ENCODE measurements around the gene WFS1.
A peak's percentile ranks its signal among the peaks of the same experiment; 100 is the strongest.

The WFS1 gene

GRCh38 chr4:6262176-6262575, 7.5 kb upstream of the WFS1 start:
- no peak for DNase-seq (ENCODE audit: low read depth)

GRCh38 chr4:6262847-6263487, 6.7 kb upstream of the WFS1 start:
- DNase-seq (ENCODE audit: low read depth): no peak

- no peak for DNase-seq (ENCODE audit: low read depth)
Observed at GRCh38 chr4:6263526-6264224, 6.0 kb upstream of the WFS1 start.

- DNase-seq (ENCODE audit: low read depth): no peak
Observed at GRCh38 chr4:6264225-6264540, 5.5 kb upstream of the WFS1 start.

GRCh38 chr4:6265546-6265945, 4.1 kb upstream of the WFS1 start:
- DNase-seq (ENCODE audit: low read depth): no peak

- no peak for DNase-seq (ENCODE audit: low read depth)
Observed at GRCh38 chr4:6267573-6267972, 2.1 kb upstream of the WFS1 start.

GRCh38 chr4:6268650-6269615, 717 bp upstream of the WFS1 start:
- DNase-seq (ENCODE audit: low read depth): no peak

GRCh38 chr4:6270636-6271121, 1.0 kb downstream of the WFS1 start:
- DNase-seq (ENCODE audit: low read depth): no peak

- no peak for DNase-seq (ENCODE audit: low read depth)
Observed at GRCh38 chr4:6271206-6271605, 1.6 kb downstream of the WFS1 start.

- no peak for DNase-seq (ENCODE audit: low read depth)
Observed at GRCh38 chr4:6271701-6272465, 2.2 kb downstream of the WFS1 start.

- DNase-seq (ENCODE audit: low read depth): peak; percentile 36
Observed at GRCh38 chr4:6272863-6273660, 3.4 kb downstream of the WFS1 start.

GRCh38 chr4:6273661-6273990, 4.0 kb downstream of the WFS1 start:
- DNase-seq (ENCODE audit: low read depth): no peak

- no peak for DNase-seq (ENCODE audit: low read depth)
Observed at GRCh38 chr4:6275351-6275750, 5.7 kb downstream of the WFS1 start.

GRCh38 chr4:6275898-6276806, 6.5 kb downstream of the WFS1 start:
- no peak for DNase-seq (ENCODE audit: low read depth)

GRCh38 chr4:6277139-6277802, 7.6 kb downstream of the WFS1 start:
- no peak for DNase-seq (ENCODE audit: low read depth)

GRCh38 chr4:6277935-6278800, 8.5 kb downstream of the WFS1 start:
- DNase-seq (ENCODE audit: low read depth): no peak

GRCh38 chr4:6278801-6279197, 9.1 kb downstream of the WFS1 start:
- DNase-seq (ENCODE audit: low read depth): no peak

GRCh38 chr4:6279582-6280289, 10.1 kb downstream of the WFS1 start:
- no peak for DNase-seq (ENCODE audit: low read depth)

All from GM04504 (cell line).